HUES48 (cell line): ENCODE results near the gene SH3D21.

Source experiments
- H3K27ac ChIP-seq: one replicate; pipeline ENCODE4 v1.7.0; 2013; ENCODE audit warnings: low read depth, low read length, inconsistent platforms
- H3K27me3 ChIP-seq: 2 replicates; pipeline ENCODE4 v1.6.1; 2013; ENCODE audit warnings: mild to moderate bottlenecking, low read length; ENCODE audit not compliant: control insufficient read depth, insufficient read depth
- H3K36me3 ChIP-seq: 2 replicates; pipeline ENCODE4 v1.6.1; 2013; ENCODE audit warnings: low read length; ENCODE audit not compliant: control insufficient read depth, insufficient read depth
- H3K4me1 ChIP-seq: 2 replicates; pipeline ENCODE4 v1.6.1; 2013; ENCODE audit warnings: mild to moderate bottlenecking, low read length; ENCODE audit not compliant: control insufficient read depth, insufficient read depth
- H3K4me3 ChIP-seq: 2 replicates; pipeline ENCODE4 v1.5.1; 2013; ENCODE audit warnings: mild to moderate bottlenecking, low read depth, low read length
- H3K9ac ChIP-seq: 2 replicates; pipeline ENCODE4 v1.6.1; 2013; ENCODE audit warnings: mild to moderate bottlenecking, low read depth, low read length, moderate library complexity
- H3K9me3 ChIP-seq: 2 replicates; pipeline ENCODE4 v1.6.1; 2013; ENCODE audit warnings: low read length; ENCODE audit not compliant: control insufficient read depth, insufficient read depth

Gene SH3D21

GRCh38 chr1:36321119-36321951 is 15.2 kb downstream of the SH3D21 start:
- Histone ChIP-seq H3K4me1 (peaks cover 29% of the 10 kb centered on the region), H3K4me3 (peak overlapping the region; percentile 79), H3K27me3 (peaks cover 57% of the 10 kb centered on the region), H3K9me3 (no peaks in the 10 kb centered on the region), H3K27ac (peak overlapping the region; percentile 75), H3K36me3 (no peaks in the 10 kb centered on the region), H3K9ac (peak overlapping the region; percentile 57; the same call in 1 of the 2 replicates)

GRCh38 chr1:36322041-36322785 is 16.0 kb downstream of the SH3D21 start:
- no peak overlapping the region; the same call in 1 of the 2 replicates for H3K9ac ChIP-seq
- H3K27ac ChIP-seq = no peak overlapping the region

DNA sequence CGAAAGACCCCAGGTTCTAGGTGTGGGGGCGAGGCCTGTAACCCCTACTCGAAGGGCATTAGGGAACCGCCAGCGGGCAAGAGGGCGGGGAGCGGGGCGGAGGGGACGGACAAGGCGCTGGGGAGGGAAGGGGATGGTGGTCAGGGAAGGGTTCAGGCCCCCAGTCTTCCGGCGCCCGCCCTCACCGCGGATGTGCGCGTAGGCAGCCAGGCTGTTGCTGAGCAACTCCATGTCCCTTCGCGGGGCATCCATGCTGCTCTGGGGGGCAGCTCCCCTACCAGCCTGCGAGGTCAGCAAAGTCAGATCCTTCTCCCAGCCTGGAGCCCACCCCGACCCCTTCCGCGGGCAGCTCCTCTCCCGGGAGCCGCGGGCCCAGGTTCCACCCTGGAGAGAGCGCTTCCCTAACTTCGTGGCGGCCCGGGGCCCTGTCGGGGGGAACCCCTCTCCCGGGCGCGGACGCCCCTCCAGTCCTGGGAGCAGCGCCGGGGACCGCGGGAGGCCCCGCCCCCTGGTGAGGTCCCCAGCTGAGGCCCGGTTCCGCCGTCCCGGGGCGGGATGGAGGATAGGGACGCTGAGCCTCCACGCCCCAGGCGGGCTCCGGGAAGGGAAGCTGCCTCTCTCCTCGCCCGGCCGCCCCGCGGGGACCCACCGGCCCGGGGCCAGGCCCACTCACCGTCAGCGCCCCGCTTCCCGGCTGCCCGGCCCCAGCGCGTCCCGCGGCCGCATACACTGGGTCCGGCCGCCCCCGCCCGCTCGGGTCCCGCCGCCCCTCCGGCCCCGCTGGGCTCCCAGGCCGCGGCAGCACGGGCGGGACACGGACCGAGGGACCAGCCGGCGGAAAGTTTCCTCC is 16.8 kb downstream of the SH3D21 start:
- Histone ChIP-seq H3K36me3 (no peaks in the 10 kb centered on the region), H3K9ac (peak overlapping the region; percentile 24; the same call in 1 of the 2 replicates), H3K27me3 (peaks cover 57% of the 10 kb centered on the region), H3K4me3 (peak overlapping the region; percentile 79), H3K27ac (no peak overlapping the region), H3K9me3 (no peaks in the 10 kb centered on the region), H3K4me1 (peaks cover 29% of the 10 kb centered on the region)

More at GRCh38 chr1:36322041-36322785, 16.0 kb downstream of the SH3D21 start:
- peaks cover 57% of the 10 kb centered on the region for H3K27me3 ChIP-seq
- peaks cover 29% of the 10 kb centered on the region for H3K4me1 ChIP-seq
- H3K36me3 ChIP-seq = no peaks in the 10 kb centered on the region
- H3K9me3 ChIP-seq = no peaks in the 10 kb centered on the region
- H3K4me3 ChIP-seq = peak overlapping the region; percentile 79

DNA sequence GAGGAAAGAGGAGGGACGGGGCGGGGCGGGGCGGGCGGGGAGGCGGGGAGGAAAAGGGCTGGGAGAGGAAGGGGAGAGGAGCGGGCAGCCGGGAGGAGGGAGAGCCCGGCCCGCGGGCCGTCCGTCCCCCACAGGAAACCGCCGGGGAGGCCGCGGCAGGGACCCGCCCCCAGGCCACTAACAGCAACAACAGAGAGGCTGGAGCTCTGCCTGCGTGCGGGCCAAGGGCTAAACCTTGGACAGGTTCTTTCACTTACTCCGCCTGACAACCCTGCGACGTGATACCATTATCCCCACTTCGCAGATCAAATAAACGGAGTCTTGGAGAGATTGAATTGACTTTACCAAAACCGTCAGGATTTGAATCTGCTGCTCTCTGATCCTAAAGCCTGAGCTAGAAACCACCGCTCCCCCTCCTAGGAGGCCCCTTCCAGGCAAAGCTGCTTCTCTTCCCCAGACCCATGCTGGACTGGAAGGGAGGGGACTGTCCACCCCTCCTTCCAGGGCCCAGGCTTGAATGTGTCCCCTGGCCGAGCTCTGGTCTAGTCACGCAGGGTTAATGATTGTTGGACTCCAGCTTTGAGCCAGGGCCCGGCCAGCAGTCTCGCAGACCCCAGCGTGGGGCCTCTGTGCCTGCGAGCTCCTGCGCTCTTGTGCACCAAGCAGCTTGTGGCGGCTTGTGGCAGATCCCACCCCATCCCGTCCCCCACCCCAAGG is 17.6 kb downstream of the SH3D21 start, which contains the start of gene EVA1B:
Gene EVA1B (minus strand): TSS at position 10 of the 717 bp plus-strand sequence. CDS start 608 bp downstream, outside the sequence.
- H3K27ac ChIP-seq = peak within 1 kb of the TSS; percentile 53
- peak within 1 kb of the TSS; percentile 79 for H3K4me3 ChIP-seq
- H3K27me3 ChIP-seq = peaks cover 57% of the 10 kb centered on the region

GRCh38 chr1:36324353-36324703 is 18.2 kb downstream of the SH3D21 start:
- Histone ChIP-seq H3K4me3 (peak overlapping the region; percentile 79), H3K9ac (no peak overlapping the region), H3K9me3 (no peaks in the 10 kb centered on the region), H3K27me3 (peaks cover 54% of the 10 kb centered on the region), H3K4me1 (peaks cover 29% of the 10 kb centered on the region), H3K27ac (peak overlapping the region; percentile 53), H3K36me3 (no peaks in the 10 kb centered on the region)

More for the DNA sequence above, 17.6 kb downstream of the SH3D21 start, which contains the start of gene EVA1B:
- H3K9me3 ChIP-seq = no peaks in the 10 kb centered on the region
- peaks cover 29% of the 10 kb centered on the region for H3K4me1 ChIP-seq
- H3K36me3 ChIP-seq = no peaks in the 10 kb centered on the region
- peak within 1 kb of the TSS; percentile 24; the same call in 1 of the 2 replicates for H3K9ac ChIP-seq

GRCh38 chr1:36326499-36326898 is 20.3 kb downstream of the SH3D21 start:
- Histone ChIP-seq H3K27ac (no peak overlapping the region), H3K4me1 (peaks cover 17% of the 10 kb centered on the region), H3K36me3 (no peaks in the 10 kb centered on the region), H3K9me3 (no peaks in the 10 kb centered on the region), H3K27me3 (peaks cover 35% of the 10 kb centered on the region), H3K4me3 (no peak overlapping the region), H3K9ac (no peak overlapping the region)

DNA sequence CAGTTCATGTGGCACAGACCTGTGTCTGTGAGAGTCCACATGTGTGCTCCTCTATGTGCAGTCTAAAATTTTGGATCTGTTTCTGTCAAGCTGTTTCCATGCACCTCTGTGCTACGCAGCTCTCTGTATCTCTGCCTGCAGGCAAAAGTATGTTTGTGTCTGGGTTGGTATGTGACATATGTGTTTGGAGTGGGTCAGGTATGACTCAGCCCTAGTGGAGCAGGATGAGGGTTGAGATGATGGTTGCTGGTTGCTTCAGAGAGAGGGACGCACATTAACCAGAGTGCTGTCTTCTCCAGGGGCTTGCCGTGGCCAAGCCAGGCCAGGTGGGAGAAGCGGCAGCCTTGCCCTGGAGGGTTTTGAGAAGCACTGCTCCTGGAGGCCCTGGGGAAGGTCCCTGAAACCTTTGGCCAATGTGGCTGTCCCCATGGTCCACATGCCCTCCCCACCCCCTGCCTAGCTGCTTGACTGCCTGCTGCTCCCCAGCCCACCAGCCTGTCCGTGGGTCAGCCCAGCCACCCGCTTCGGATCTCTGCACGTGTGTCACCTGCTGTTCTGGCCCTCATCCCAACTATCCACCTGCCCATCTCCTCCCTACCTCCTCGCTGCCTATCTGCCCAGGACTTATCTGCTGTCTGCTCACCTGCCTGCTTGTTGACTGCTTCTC is 21.4 kb downstream of the SH3D21 start:
- H3K27me3 ChIP-seq = peaks cover 26% of the 10 kb centered on the region
- no peak overlapping the region for H3K27ac ChIP-seq
- peaks cover 9% of the 10 kb centered on the region; the same call in 1 of the 2 replicates for H3K4me1 ChIP-seq
- H3K36me3 ChIP-seq = no peaks in the 10 kb centered on the region
- H3K4me3 ChIP-seq = no peak overlapping the region
- H3K9me3 ChIP-seq = no peaks in the 10 kb centered on the region
- no peak overlapping the region for H3K9ac ChIP-seq

GRCh38 chr1:36328088-36328480 is 21.9 kb downstream of the SH3D21 start:
- Histone ChIP-seq H3K9ac (no peak overlapping the region), H3K9me3 (no peaks in the 10 kb centered on the region), H3K4me3 (no peak overlapping the region), H3K36me3 (no peaks in the 10 kb centered on the region), H3K27ac (no peak overlapping the region), H3K4me1 (peaks cover 9% of the 10 kb centered on the region; the same call in 1 of the 2 replicates), H3K27me3 (peaks cover 20% of the 10 kb centered on the region)

DNA sequence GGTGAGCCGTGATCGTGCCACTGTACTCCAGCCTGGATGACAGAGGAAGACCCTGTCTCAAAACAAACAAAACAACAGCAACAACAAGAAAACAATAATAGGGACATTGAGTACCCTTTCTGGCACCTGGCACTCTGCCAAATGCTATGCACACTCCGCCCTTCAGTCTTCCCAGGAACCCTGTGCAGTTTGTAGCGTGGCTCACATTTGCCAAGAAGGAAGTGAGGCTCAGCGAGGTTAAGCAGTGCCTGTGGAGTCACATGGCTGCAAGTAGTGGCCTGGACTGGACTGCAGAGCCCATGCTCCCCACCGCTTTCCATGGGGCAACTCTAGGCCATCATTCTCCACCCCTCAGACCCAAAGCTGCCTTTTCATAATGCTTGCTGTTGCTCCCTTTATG is 22.5 kb downstream of the SH3D21 start:
- Histone ChIP-seq H3K9ac (no peak overlapping the region), H3K4me3 (no peak overlapping the region), H3K4me1 (peaks cover 9% of the 10 kb centered on the region; the same call in 1 of the 2 replicates)

More for the DNA sequence above, 22.5 kb downstream of the SH3D21 start:
- no peaks in the 10 kb centered on the region for H3K9me3 ChIP-seq
- no peak overlapping the region for H3K27ac ChIP-seq
- peaks cover 18% of the 10 kb centered on the region for H3K27me3 ChIP-seq
- H3K36me3 ChIP-seq = no peaks in the 10 kb centered on the region
